Right lobe of liver (tissue), 6 donors: ENCODE data around the gene TMEM19. TPM values are rescaled to one million over a fixed set of nuclear protein-coding genes. Genes with fewer than 3 reads are reported as not detected.

Source experiments
- ATAC-seq, 4 donors: fragments of 200-7000 bp; cut with Tn5 transposase; one replicate each; pipeline ENCODE4 v1.9.1; 2020; ENCODE audit warnings: mild to moderate bottlenecking in 4 of 4, moderate library complexity in 4 of 4
- DNase-seq, 3 donors: peaks; one replicate each; pipeline ENCODE4 v3.0.0-alpha.2; 2020
- H3K27ac ChIP-seq, 3 donors: fragments of 200-600 bp; one replicate each; pipeline ENCODE4 v1.8.0; 2022
- H3K27me3 ChIP-seq, 2 donors: fragments of 200-600 bp; one replicate each; pipeline ENCODE4 v1.8.0; 2022
- H3K36me3 ChIP-seq, 4 donors: fragments of 200-600 bp; sonication (generic) in 1 of 4; one replicate each; pipeline versions ENCODE4 v1.5.1 to v1.8.0; 2017 to 2022; ENCODE audit warnings: control low read depth in 1 of 4
- H3K4me1 ChIP-seq, 4 donors: fragments of 200-600 bp; sonication (generic) in 1 of 4; one replicate each; pipeline versions ENCODE4 v1.5.1 to v1.8.0; 2017 to 2022; ENCODE audit warnings: control low read depth in 1 of 4
- H3K4me3 ChIP-seq, 3 donors: fragments of 200-600 bp; one replicate each; pipeline ENCODE4 v1.8.0; 2022
- H3K9me3 ChIP-seq, 4 donors: fragments of 200-600 bp; sonication (generic) in 1 of 4; one replicate each; pipeline versions ENCODE4 v1.5.1 to v1.8.0; 2017 to 2022; ENCODE audit warnings: control low read depth in 1 of 4
- CTCF ChIP-seq, 4 donors: fragments of 200-600 bp in 3 of 4; fragments of 450-650 bp in 1 of 4; IDR thresholded peaks; one replicate each; pipeline versions ENCODE4 v1.5.1 to v1.8.0; 2016 to 2022; ENCODE audit warnings: antibody characterized with exemption in 4 of 4, mild to moderate bottlenecking in 2 of 4
- POLR2A ChIP-seq: fragments of 450-650 bp; IDR thresholded peaks from one replicate; pipeline ENCODE4 v1.6.1; 2017; ENCODE audit warnings: antibody characterized with exemption, mild to moderate bottlenecking
- WGBS: methylation state at CpG from one replicate; pipeline ENCODE4 v1.1.6; 2018; ENCODE audit warnings: low coverage, low lambda C conversion rate; ENCODE audit not compliant: insufficient coverage; ENCODE audit errors: missing lambda C conversion rate; 5-methylcytosine and 5-hydroxymethylcytosine counted together
- intact Hi-C, 2 donors: fragments of 100-400 bp; cut with DNase I; formaldehyde crosslinking; loops; one replicate each; pipeline versions ENCODE4 v1.11.2 to v1.14.1; 2022
- total RNA-seq, 6 experiments: library from RNA; depleted of rRNA in 2 of 6; stranded (reverse); fragments of >200 nt in 2 of 6; fragmentation: NEBNext Ultra II Directional in 3 of 6; extraction: Animal tissue kit (Norgen Biotek cat#: 25700) in 3 of 6; gene quantifications; one replicate each; pipeline versions ENCODE4 v1.1.0 to v1.2.4, GENCODE V29; 2016 to 2023
- donor health status: DM: no; HTN: yes; CAD: no.
- donor health status: DM: no; HTN: no; CAD: no.
- donor health status: DM: no; HTN: no; CAD: no.
- donor health status: DM: no; HTN: yes; CAD: no.
- donor health status: DM: no; HTN: yes; CAD: no.

Gene TMEM19
- total RNA-seq, 6 experiments from 2014 or later, result 11.2 to 18.9 (median 15.7) TPM

GRCh38 chr12:71725011-71725410 lies 39.1 kb downstream of the TMEM19 start:
- no peak for DNase-seq
- Histone ChIP-seq H3K36me3 (no peaks in the 10 kb centered on the region), H3K4me3 (no peak overlapping the region), H3K27ac (no peak overlapping the region), H3K9me3 (no peaks in the 10 kb centered on the region), H3K27me3 (no peaks in the 10 kb centered on the region), H3K4me1 (peaks cover 0 to 6% (median 0%) of the 10 kb centered on the region in 4 donors)
- WGBS, result 68% methylated on average over 3 of the region's 3 CpGs
- intact Hi-C loops, result no loop called here
- ATAC-seq, result no peak
- TF ChIP-seq POLR2A (no peak), CTCF (IDR thresholded peaks at IDR 0.05) (no peak)

GRCh38 chr12:71726548-71726947 lies 40.7 kb downstream of the TMEM19 start:
- intact Hi-C loops, result no loop called here
- Histone ChIP-seq H3K27me3 (no peaks in the 10 kb centered on the region), H3K4me3 (no peak overlapping the region), H3K36me3 (no peaks in the 10 kb centered on the region), H3K27ac (no peak overlapping the region), H3K4me1 (peaks cover 0 to 6% (median 0%) of the 10 kb centered on the region in 4 donors), H3K9me3 (no peaks in the 10 kb centered on the region)
- ATAC-seq (peak; percentile 61 to 82 (median 76)), DNase-seq (no peak)
- WGBS, result 40% methylated on average over 2 of the region's 2 CpGs
- TF ChIP-seq POLR2A (no peak), CTCF (IDR thresholded peaks at IDR 0.05) (no peak)

GRCh38 chr12:71727958-71728357 lies 42.1 kb downstream of the TMEM19 start:
- H3K36me3 ChIP-seq, result no peaks in the 10 kb centered on the region
- H3K4me3 ChIP-seq, result no peak overlapping the region
- no peaks in the 10 kb centered on the region for H3K9me3 ChIP-seq
- TF ChIP-seq CTCF (IDR thresholded peaks at IDR 0.05) (no peak), POLR2A (no peak)
- WGBS, result 69% methylated on average over 2 of the region's 5 CpGs
- peaks cover 0 to 6% (median 0%) of the 10 kb centered on the region in 4 donors for H3K4me1 ChIP-seq
- no peak for ATAC-seq
- intact Hi-C loops, result no loop called here
- H3K27ac ChIP-seq, result no peak overlapping the region
- DNase-seq, result no peak
- H3K27me3 ChIP-seq, result no peaks in the 10 kb centered on the region

GRCh38 chr12:71730936-71731335 lies 45.1 kb downstream of the TMEM19 start:
- DNase-seq (no peak), ATAC-seq (no peak)
- H3K27me3 ChIP-seq, result no peaks in the 10 kb centered on the region
- no peak overlapping the region for H3K4me3 ChIP-seq
- no peak overlapping the region for H3K27ac ChIP-seq
- no peak for TF ChIP-seq POLR2A
- no peak for TF ChIP-seq CTCF (IDR thresholded peaks at IDR 0.05)
- WGBS, result 77% methylated on average over 7 of the region's 7 CpGs
- H3K36me3 ChIP-seq, result no peaks in the 10 kb centered on the region
- H3K9me3 ChIP-seq, result no peaks in the 10 kb centered on the region
- intact Hi-C loops, result no loop called here
- H3K4me1 ChIP-seq, result peaks cover 0 to 6% (median 0%) of the 10 kb centered on the region in 4 donors
